Measurements from ENCODE around the gene CHMP4A. TPM values are rescaled to one million over a fixed set of nuclear protein-coding genes. Genes with fewer than 3 reads are reported as not detected.

The CHMP4A gene
- total and polyA plus RNA-seq, 9 of the 15 experiments (the other 6 are each of a cell fraction or from before 2014, with no cell fraction given) = 28.8 to 104 (median 52.7) TPM

DNA sequence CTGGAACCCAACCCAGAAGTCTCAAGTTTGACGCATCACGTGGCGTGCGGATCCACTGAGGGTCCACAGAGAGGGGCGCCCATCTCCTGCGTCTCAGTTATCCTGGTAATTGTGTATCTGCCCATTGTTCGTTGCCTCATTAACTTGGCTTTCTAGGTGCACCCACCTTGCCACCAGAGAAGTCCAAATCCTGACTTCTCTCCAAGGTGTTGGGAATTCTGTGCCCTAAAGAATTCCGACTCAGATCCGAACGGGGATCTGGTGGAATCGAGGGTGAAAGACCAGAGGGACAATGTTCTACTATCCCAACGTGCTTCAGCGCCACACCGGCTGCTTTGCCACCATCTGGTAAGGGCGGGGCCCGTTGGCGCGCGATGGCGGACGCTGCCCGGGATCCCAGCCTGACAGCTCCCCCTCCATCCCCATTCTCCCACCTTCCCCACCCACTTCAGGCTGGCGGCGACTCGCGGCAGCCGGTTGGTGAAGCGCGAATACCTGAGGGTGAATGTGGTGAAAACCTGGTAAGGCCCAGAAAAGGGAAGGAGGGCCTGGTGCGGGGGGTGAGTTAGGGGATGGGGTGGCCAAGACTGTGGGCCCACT, 40.9 kb downstream of the CHMP4A start (continued):
- TF ChIP-seq, protein P1, sequence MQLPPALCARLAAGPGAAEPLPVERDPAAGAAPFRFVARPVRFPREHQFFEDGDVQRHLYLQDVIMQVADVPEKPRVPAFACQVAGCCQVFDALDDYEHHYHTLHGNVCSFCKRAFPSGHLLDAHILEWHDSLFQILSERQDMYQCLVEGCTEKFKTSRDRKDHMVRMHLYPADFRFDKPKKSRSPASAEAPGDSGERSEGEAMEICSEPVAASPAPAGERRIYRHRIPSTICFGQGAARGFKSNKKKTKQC (CRISPR knock-in tag; IDR thresholded peaks at IDR 0.05) = no peak
- TF ChIP-seq SREBF2 (CRISPR knock-in tag; IDR thresholded peaks at IDR 0.05) = no peak
- no peak for TF ChIP-seq SOX6 (IDR thresholded peaks at IDR 0.05)
- TF ChIP-seq, protein P2, sequence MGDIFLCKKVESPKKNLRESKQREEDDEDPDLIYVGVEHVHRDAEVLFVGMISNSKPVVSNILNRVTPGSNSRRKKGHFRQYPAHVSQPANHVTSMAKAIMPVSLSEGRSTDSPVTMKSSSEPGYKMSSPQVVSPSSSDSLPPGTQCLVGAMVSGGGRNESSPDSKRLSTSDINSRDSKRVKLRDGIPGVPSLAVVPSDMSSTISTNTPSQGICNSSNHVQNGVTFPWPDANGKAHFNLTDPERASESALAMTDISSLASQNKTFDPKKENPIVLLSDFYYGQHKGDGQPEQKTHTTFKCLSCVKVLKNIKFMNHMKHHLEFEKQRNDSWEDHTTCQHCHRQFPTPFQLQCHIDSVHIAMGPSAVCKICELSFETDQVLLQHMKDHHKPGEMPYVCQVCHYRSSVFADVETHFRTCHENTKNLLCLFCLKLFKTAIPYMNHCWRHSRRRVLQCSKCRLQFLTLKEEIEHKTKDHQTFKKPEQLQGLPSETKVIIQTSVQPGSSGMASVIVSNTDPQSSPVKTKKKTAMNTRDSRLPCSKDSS (IDR thresholded peaks at IDR 0.05; ENCODE audit: low read depth, partially characterized antibody) = no peak
- TF ChIP-seq ZNF146 (CRISPR knock-in tag; IDR thresholded peaks at IDR 0.05; ENCODE audit: unreplicated experiment) = no peak
- TF ChIP-seq CBX3 (IDR thresholded peaks at IDR 0.05; ENCODE audit: borderline replicate concordance in 1 of 2, low read length in 2 of 2) = no peak
- TF ChIP-seq ZNF140 (CRISPR knock-in tag; IDR thresholded peaks at IDR 0.05) = no peak
- no peak for TF ChIP-seq SMAD1 (IDR thresholded peaks at IDR 0.05; ENCODE audit: low read depth, low read length, partially characterized antibody)

Measured in K562 (cell line).